Myocyte (in vitro differentiated cells): ENCODE data around the gene TRIM8. TPM values are rescaled to one million over a fixed set of nuclear protein-coding genes. Genes with fewer than 3 reads are reported as not detected.

Experiments used
- DNase-seq: peaks from one replicate; pipeline ENCODE4 v3.0.0-alpha.2; 2012; ENCODE audit warnings: low read depth
- polyA plus RNA-seq: library from polyadenylated mRNA; unstranded; fragments of >200 nt; gene quantifications from one replicate; pipeline ENCODE4 v1.2.1, GENCODE V29; 2012; ENCODE audit warnings: missing spikeins
- total RNA-seq: library from RNA; depleted of rRNA; stranded (reverse); fragments of >200 nt; gene quantifications from 2 replicates; pipeline ENCODE4 v1.2.3, GENCODE V29; 2014

Gene TRIM8
- 230 and 274 TPM in 2 replicates for total RNA-seq
- 192 TPM for polyA plus RNA-seq

GRCh38 chr10:102644066-102644645, at the start of gene TRIM8:
Gene TRIM8 (plus strand): TSS chr10:102644479. CDS start chr10:102644618, 139 bp downstream.
- peak; percentile 56 for DNase-seq

- no peak for DNase-seq
These were observed 49.0 kb upstream of the TRIM8 start for GRCh38 chr10:102595293-102595692.

GRCh38 chr10:102595897-102596296, 48.4 kb upstream of the TRIM8 start:
- DNase-seq: no peak

- DNase-seq: peak; percentile 69
These were observed 47.7 kb upstream of the TRIM8 start for GRCh38 chr10:102596506-102596971.

GRCh38 chr10:102597131-102597991, 46.9 kb upstream of the TRIM8 start:
- no peak for DNase-seq

GRCh38 chr10:102598243-102598642, 46.0 kb upstream of the TRIM8 start:
- no peak for DNase-seq

- DNase-seq: no peak
These were observed 44.5 kb upstream of the TRIM8 start for GRCh38 chr10:102599565-102600327.

GRCh38 chr10:102600816-102601215, 43.5 kb upstream of the TRIM8 start:
- no peak for DNase-seq

GRCh38 chr10:102601639-102602038, 42.6 kb upstream of the TRIM8 start:
- DNase-seq: no peak

GRCh38 chr10:102602272-102603045, 41.8 kb upstream of the TRIM8 start:
- DNase-seq: no peak

GRCh38 chr10:102603946-102604345, 40.3 kb upstream of the TRIM8 start:
- no peak for DNase-seq

GRCh38 chr10:102604439-102604841, 39.8 kb upstream of the TRIM8 start:
- peak; percentile 69 for DNase-seq

- DNase-seq: no peak
These were observed 38.6 kb upstream of the TRIM8 start for GRCh38 chr10:102605712-102606111.

GRCh38 chr10:102608487-102608886, 35.8 kb upstream of the TRIM8 start:
- DNase-seq: no peak

GRCh38 chr10:102610441-102610887, 33.8 kb upstream of the TRIM8 start:
- no peak for DNase-seq

GRCh38 chr10:102611514-102612087, 32.7 kb upstream of the TRIM8 start:
- no peak for DNase-seq

GRCh38 chr10:102612964-102613275, 31.4 kb upstream of the TRIM8 start:
- no peak for DNase-seq

GRCh38 chr10:102613286-102613685, 31.0 kb upstream of the TRIM8 start:
- no peak for DNase-seq

GRCh38 chr10:102613785-102614184, 30.5 kb upstream of the TRIM8 start:
- DNase-seq: no peak

- DNase-seq: no peak
These were observed 29.4 kb upstream of the TRIM8 start for GRCh38 chr10:102614888-102615287.

GRCh38 chr10:102615361-102615760, 28.9 kb upstream of the TRIM8 start:
- no peak for DNase-seq
